ENCODE measurements around the gene LIPN. TPM values are rescaled to one million over a fixed set of nuclear protein-coding genes. Genes with fewer than 3 reads are reported as not detected.

The LIPN gene
- total and polyA plus RNA-seq, 2 donors (not counting 1 experiment from before 2014, with no cell fraction given) = not detected

- Histone ChIP-seq H3K79me2 (ENCODE audit: control insufficient read depth, insufficient read depth, low read length) (no peaks in the 10 kb centered on the region), H3K9ac (ENCODE audit: insufficient read depth, low read length) (no peak overlapping the region), H3K9me3 (ENCODE audit: control insufficient read depth, insufficient read depth, low read depth, low read length) (no peaks in the 10 kb centered on the region), H3K27ac (ENCODE audit: insufficient read depth, low read length) (no peak overlapping the region), H3K4me1 (ENCODE audit: control insufficient read depth, extremely low read depth, insufficient read depth, low read length) (no peaks in the 10 kb centered on the region), H2AFZ (ENCODE audit: low read length) (no peak overlapping the region), H3K4me2 (ENCODE audit: extremely low read depth, insufficient read depth, low read length) (no peak overlapping the region), H3K36me3 (ENCODE audit: control insufficient read depth, insufficient read depth, low read length) (no peaks in the 10 kb centered on the region), H3K4me3 (replicated peaks in 1 of 4; ENCODE audit: control extremely low read depth in 1 of 4, insufficient read depth in 1 of 4, low read depth in 3 of 4, low read length in 4 of 4) (no peak overlapping the region), H3K27me3 (ENCODE audit: control insufficient read depth, insufficient read depth, low read length) (peaks cover 6% of the 10 kb centered on the region), H4K20me1 (ENCODE audit: control insufficient read depth, extremely low read depth, insufficient read depth, low read length) (no peaks in the 10 kb centered on the region)
- DNase-seq (ENCODE audit: low read depth in 2 of 2) = no peak
- TF ChIP-seq CTCF (conservative IDR thresholded peaks at IDR 0.05 in 1 of 2, IDR thresholded peaks at IDR 0.05 in 1 of 2; ENCODE audit: low read depth in 1 of 2, low read length in 2 of 2) (no peak), EZH2 (IDR thresholded peaks at IDR 0.05; ENCODE audit: low read length, missing control alignments) (no peak)
Observed at GRCh38 chr10:88742448-88742847, 17.4 kb upstream of the LIPN start.

GRCh38 chr10:88744002-88744401 lies 15.8 kb upstream of the LIPN start:
- TF ChIP-seq CTCF (conservative IDR thresholded peaks at IDR 0.05 in 1 of 2, IDR thresholded peaks at IDR 0.05 in 1 of 2; ENCODE audit: low read depth in 1 of 2, low read length in 2 of 2) (no peak), EZH2 (IDR thresholded peaks at IDR 0.05; ENCODE audit: low read length, missing control alignments) (no peak)
- no peak overlapping the region for H3K4me2 ChIP-seq (ENCODE audit: extremely low read depth, insufficient read depth, low read length)
- no peak overlapping the region for H2AFZ ChIP-seq (ENCODE audit: low read length)

GRCh38 chr10:88745633-88746032 lies 14.2 kb upstream of the LIPN start:
- Histone ChIP-seq H3K36me3 (ENCODE audit: control insufficient read depth, insufficient read depth, low read length) (no peaks in the 10 kb centered on the region), H3K4me3 (replicated peaks in 1 of 4; ENCODE audit: control extremely low read depth in 1 of 4, insufficient read depth in 1 of 4, low read depth in 3 of 4, low read length in 4 of 4) (no peak overlapping the region), H3K27ac (ENCODE audit: insufficient read depth, low read length) (no peak overlapping the region), H3K9ac (ENCODE audit: insufficient read depth, low read length) (no peak overlapping the region), H3K4me1 (ENCODE audit: control insufficient read depth, extremely low read depth, insufficient read depth, low read length) (no peaks in the 10 kb centered on the region), H3K79me2 (ENCODE audit: control insufficient read depth, insufficient read depth, low read length) (no peaks in the 10 kb centered on the region), H2AFZ (ENCODE audit: low read length) (no peak overlapping the region), H4K20me1 (ENCODE audit: control insufficient read depth, extremely low read depth, insufficient read depth, low read length) (no peaks in the 10 kb centered on the region), H3K4me2 (ENCODE audit: extremely low read depth, insufficient read depth, low read length) (no peak overlapping the region), H3K9me3 (ENCODE audit: control insufficient read depth, insufficient read depth, low read depth, low read length) (no peaks in the 10 kb centered on the region), H3K27me3 (ENCODE audit: control insufficient read depth, insufficient read depth, low read length) (peaks cover 6% of the 10 kb centered on the region)
- no peak for DNase-seq (ENCODE audit: low read depth in 2 of 2)
- TF ChIP-seq EZH2 (IDR thresholded peaks at IDR 0.05; ENCODE audit: low read length, missing control alignments) (no peak), CTCF (conservative IDR thresholded peaks at IDR 0.05 in 1 of 2, IDR thresholded peaks at IDR 0.05 in 1 of 2; ENCODE audit: low read depth in 1 of 2, low read length in 2 of 2) (no peak)

More at GRCh38 chr10:88744002-88744401, 15.8 kb upstream of the LIPN start:
- peaks cover 6% of the 10 kb centered on the region for H3K27me3 ChIP-seq (ENCODE audit: control insufficient read depth, insufficient read depth, low read length)
- no peak overlapping the region for H3K27ac ChIP-seq (ENCODE audit: insufficient read depth, low read length)
- no peak overlapping the region for H3K9ac ChIP-seq (ENCODE audit: insufficient read depth, low read length)
- DNase-seq (ENCODE audit: low read depth in 2 of 2) = no peak
- H3K4me3 ChIP-seq (replicated peaks in 1 of 4; ENCODE audit: control extremely low read depth in 1 of 4, insufficient read depth in 1 of 4, low read depth in 3 of 4, low read length in 4 of 4) = no peak overlapping the region
- no peaks in the 10 kb centered on the region for H4K20me1 ChIP-seq (ENCODE audit: control insufficient read depth, extremely low read depth, insufficient read depth, low read length)
- H3K9me3 ChIP-seq (ENCODE audit: control insufficient read depth, insufficient read depth, low read depth, low read length) = no peaks in the 10 kb centered on the region
- no peaks in the 10 kb centered on the region for H3K4me1 ChIP-seq (ENCODE audit: control insufficient read depth, extremely low read depth, insufficient read depth, low read length)
- H3K79me2 ChIP-seq (ENCODE audit: control insufficient read depth, insufficient read depth, low read length) = no peaks in the 10 kb centered on the region
- H3K36me3 ChIP-seq (ENCODE audit: control insufficient read depth, insufficient read depth, low read length) = no peaks in the 10 kb centered on the region
